Left renal cortex interstitium (tissue), 4 donors: ENCODE data around the gene KLHL29. TPM values are rescaled to one million over a fixed set of nuclear protein-coding genes. Genes with fewer than 3 reads are reported as not detected.

Source experiments
- DNase-seq, 4 donors: peaks; one replicate each; pipeline ENCODE4 v3.0.0-alpha.2; 2013; ENCODE audit warnings: low read depth in 4 of 4, low spot score in 2 of 4, missing footprints in 1 of 4
- polyA plus RNA-seq, 4 donors: library from polyadenylated mRNA; unstranded; fragments of 120-200 nt; gene quantifications; one replicate each; pipeline ENCODE4 v1.2.1, GENCODE V29; 2013; ENCODE audit not compliant: insufficient read length in 4 of 4

KLHL29 gene
- polyA plus RNA-seq, 4 donors, result 7.6 to 15.0 (median 12.0) TPM

DNA sequence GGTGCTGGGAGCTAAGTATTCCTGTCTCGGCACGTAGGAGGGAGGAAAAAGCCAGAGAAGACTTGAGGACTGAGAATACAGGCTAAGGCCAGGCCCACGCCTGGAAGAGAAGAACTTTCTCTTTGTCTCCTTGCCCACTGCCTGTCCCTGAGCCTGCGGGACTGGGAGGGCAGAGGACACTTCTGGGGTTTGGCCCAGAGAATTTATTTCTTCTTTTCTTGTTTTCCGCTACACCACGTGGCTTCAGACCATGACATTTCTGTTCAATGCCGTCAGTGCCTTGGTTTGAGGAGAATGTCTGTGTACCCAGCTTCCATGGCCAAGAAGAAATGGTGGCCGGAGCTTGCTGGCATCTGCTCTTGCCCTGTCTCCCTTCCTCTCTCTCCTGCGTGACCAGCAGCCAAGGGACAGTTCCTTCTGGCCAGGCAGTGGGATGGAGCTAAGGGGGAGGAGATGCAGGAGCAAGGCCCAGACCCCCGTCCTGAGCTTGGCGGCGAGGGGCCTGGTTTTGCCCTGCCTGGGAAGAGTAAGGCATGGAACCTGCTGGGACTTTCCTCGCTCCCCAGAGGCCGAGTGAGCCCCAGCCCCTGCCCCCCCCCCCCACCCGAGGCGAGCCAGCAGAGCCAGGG lies 140.3 kb downstream of the KLHL29 start:
- no peak for DNase-seq

DNA sequence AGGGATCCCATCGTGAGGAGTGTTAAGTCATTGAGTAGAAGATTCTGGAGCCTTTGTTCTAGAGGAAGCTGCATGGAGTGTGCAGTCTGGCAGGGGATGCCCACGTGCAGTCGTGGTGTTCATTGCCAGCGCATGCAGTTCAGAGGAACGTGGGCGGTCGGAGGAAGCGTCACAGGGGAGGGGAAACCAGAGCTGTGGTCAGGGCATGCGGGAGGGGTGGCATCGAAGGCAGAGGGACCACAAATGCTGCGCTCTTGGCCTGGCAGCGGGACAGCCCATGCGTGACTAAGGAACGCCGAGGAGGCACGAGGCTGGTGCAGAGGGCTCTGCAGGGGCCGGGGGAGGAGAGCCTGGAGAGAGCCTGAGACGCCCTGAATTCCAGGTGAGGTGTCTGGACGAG lies 141.1 kb downstream of the KLHL29 start:
- no peak for DNase-seq

DNA sequence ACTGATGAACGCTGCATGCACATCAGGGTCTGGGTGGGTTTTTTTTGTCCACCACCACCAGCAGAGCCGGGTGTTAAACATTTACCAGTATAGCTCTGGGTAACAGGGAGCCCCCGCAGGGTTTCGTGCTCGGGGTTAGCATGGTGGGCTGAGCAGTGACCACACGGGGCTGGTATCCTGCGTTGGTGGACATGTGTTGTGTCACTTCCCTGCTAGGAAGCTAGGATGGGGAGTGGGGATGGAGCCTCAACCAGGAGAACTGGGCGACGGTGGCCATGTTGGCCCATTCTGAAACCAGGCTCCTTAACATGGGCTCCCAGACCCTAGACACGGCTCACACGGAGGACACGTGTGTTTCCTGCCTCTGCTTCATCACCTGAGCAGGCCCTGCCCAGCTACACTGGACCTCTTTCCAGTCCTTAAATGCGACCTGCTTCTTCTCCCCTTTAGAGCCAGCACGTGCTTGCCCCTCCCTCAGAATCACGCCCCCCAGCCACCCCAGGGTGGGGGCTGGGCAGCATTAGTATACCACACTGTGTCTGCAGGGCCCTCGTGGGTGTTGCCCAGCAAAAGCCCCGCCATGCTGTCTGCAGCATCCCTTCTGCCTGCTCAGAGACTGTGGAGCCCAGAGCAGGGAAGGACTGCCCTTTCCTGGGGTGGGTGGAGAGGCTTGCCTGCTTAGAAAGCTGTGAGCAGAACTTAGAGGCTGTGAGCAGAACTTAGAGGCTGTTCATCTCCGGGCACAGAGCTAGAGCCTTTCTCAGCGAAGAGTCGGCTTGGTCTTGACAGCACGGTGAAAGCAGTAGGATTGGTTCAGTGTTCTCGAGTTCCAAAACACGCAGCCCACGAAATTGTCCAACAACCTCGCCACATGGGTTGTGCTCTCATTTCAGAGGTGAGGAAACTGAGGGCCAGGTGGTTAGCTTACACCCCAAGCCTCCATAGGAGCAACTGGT lies 142.1 kb downstream of the KLHL29 start:
- no peak for DNase-seq

DNA sequence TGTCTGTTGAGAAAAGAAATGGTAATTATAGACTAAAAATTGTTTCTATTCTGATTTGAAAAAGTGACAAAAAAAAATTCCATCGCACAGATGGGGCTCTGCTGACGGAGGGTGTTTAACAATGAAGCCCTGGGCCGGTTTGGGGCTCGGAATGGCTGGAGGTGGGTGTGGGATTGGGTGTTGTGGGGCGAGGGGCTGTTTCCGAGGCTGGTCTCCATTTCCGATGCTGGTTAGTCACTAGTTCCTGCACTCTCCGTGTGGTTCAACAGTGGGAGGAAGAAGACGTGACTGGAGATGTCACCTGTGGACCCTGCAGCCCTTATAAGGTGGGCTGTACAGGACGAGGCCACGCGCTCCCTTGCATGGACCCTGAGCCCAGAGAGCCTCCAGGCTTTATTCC lies 143.2 kb downstream of the KLHL29 start:
- no peak for DNase-seq

DNA sequence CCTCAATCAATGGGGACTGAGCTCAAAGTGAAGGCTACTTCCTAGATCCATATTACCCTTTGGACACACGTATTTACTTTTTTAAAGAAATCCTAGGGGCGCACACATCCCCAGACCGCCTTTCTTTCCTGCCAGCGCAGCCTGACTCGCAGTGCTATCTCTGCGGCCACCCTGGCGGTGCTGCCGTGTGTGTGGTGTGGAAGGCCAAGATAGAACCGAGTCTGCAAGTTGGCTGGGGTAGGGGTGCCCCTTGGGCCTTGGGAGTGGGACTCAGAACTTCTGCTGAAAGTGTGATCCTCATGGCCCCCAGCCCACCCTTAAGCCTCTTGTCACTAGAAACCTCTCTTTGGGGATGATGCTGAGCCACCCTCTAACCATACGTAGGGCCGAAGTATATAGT lies 143.7 kb downstream of the KLHL29 start:
- no peak for DNase-seq

DNA sequence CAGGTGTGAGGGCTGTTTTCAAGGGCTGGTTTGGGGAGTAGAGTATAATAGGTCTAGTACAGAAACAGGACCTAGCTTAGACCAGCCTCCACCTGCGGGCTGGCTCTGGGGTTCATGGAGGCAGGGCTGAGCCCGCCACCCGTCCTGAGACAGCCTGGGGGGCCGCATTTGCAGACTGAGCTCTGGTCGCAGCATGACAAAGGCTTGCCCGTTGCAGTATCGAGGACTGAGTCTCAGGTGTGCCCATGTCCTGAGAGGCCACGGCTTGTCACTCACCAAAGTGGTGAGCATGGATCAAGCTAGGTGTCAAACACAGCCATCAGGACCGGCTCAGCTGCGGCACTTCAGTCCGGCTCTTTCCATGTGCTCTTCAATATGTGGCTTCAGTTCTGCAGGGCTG lies 144.7 kb downstream of the KLHL29 start:
- DNase-seq, result no peak

DNA sequence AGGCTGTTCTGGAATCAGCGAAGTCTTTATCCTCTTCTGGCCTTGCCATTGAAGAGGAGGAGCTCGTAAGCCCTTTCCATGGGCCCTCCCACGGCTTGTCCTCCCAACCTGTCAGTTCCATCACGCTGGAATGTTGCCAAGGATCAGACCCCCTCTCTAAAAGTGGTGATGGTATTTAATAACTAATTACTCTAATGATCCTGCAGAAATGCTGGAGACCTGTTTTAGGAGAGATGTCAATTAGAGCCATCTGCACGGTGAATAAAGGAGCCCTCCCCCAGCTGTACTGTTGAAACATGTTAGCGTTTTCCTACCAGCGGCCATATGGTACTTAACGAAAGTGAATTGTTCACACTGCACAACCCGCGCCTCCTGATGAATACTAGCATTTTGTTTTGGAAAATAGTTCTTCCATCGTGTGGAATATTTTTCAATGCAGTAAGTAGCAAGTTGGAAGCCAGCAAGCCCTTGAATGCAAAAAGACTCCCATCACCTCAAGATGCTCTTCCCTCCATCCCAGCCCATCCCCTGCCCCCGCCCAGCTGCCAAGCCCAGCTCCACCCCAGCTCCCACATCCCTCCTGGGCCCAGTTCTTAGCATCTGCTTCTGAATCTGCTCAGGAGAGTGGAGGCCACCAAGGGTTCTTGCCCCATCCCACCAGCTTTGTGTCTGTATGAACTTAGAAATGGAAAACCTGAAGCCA lies 145.4 kb downstream of the KLHL29 start:
- no peak for DNase-seq

DNA sequence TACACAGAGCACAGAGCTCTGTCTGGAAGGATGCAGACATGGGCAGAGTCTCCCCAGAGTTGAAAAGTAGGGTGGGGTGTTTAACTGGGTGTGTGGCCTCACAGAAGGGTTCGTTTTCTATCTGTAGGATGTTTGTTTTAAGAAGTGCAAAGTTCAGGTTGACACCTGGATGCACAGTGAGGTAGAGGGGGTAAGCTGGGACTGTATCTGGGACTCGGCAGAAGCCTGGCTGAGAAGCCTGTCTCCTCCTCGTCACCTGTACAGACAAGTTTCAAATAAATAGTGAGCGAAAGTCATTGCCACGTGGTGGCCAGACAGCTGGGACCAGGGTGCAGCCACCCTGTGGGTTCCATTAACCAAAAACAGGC lies 145.9 kb downstream of the KLHL29 start:
- DNase-seq, result no peak

DNA sequence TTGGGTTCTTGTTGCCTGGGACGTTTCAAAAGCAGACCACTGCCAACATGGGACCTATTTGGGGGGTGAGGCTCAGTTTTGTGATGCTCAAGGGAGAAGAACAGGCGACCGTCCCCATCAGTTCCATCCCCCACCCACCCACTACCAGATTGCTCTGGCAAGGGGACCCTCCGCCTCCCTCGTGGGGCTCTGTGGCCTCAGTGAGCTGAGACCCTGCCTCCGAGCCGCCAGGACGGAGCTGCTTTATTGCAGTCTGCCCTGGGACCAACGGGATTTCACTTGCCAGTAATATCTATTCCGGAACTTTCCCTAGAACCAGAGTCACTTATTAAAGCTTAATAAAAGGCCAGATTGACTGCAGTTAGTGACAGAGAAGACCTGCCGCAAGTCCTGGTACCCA lies 146.3 kb downstream of the KLHL29 start:
- no peak for DNase-seq

DNA sequence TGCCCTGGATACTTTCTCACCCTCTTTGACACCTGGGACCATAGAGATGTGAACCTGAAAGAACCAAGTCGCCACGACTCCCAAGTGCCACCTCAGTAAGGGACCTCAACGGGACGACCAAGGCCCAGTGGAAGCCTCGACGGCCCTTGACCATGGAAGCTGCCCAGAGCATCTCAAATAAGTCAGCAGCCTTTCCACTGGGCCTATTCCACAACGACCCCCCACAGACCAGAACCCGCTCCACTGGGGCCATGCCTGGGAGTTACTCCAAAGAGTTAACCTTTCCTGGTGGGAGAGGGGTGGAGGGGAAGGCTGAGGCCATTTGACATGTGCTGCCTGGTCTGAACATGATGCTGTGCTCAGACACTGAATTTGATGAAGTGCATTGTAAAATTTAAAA lies 146.9 kb downstream of the KLHL29 start:
- DNase-seq, result no peak

DNA sequence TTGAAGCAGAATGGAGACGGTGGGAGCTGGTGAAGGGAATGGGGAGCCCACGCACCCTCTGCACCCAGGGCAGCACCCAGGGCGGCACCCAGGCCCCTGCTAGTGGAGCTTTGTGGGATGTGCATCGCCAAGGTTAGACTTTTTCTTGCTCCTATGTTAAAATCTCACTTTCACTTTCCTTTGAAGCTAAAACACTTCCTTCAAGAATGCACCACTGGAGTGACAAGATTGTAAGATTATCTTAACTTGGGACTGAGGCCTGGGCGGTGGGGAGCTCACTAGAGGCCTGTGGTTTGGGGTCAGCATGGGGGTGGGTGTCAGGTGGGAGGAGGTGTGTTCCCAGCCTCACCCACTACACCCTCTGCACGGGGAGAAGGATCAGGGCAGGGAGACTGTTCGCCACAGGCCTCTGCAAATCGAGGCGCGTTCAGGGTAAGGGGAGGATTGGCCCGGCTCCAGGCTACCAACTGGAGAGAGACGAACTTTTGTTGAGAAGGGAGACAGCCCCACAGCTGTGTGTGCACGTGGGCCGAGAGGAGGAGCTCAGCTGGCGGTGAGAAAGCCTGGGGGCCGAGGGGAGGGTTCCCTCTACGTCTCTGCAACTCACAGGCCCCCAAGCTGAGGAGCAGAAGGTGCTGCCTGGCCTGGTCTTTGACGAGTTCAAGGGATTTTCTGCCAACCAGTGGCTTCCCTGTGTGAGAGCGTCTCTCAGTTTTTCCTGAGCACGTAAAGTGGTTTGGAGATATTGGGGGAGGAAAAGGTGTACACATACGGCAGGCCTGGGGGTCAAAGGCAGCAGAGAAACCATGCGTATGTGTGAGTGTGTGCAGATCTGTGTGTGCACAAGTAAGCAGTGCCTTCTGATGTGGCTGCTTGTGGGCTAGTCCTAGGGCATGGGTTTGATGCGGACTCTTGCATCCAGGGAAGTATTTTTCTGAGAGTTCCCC lies 147.7 kb downstream of the KLHL29 start:
- DNase-seq, result no peak

DNA sequence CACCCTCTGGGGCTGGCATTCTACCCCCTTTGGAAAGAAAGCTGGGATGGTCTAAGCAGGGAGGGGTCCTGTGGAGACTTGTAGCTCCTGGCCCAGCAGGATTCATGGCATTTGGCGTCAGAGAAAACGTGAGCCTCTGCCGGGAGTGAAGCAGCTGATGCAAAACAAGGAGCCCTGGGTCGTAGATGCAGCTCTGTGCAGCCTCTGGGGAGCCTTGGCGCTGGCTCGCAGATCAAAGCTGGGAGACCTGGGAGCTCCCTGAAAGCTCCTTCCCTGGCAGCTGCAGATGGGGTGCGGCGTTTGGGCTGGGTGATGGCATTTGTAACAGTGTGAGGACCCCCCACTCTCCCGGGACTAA lies 148.3 kb downstream of the KLHL29 start:
- no peak for DNase-seq

DNA sequence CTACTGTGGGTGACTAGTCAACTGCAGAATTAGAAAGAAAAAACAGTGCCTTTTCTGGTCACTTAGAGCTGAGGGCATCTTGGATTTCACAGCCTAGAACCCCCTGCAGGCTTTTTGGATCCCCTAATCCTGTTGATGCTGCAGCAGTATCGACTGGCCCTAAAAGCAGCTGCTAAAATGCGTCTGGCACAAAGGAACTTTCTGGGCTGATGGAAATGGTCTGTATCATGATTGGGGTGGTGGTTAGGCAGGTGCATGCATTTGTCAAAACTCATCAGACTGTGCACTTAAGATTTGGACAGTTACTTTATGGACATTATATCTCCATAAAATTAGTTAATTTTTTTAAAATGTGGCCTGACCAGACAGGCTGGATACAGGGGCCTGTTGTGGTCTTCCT lies 149.8 kb downstream of the KLHL29 start:
- DNase-seq, result no peak

DNA sequence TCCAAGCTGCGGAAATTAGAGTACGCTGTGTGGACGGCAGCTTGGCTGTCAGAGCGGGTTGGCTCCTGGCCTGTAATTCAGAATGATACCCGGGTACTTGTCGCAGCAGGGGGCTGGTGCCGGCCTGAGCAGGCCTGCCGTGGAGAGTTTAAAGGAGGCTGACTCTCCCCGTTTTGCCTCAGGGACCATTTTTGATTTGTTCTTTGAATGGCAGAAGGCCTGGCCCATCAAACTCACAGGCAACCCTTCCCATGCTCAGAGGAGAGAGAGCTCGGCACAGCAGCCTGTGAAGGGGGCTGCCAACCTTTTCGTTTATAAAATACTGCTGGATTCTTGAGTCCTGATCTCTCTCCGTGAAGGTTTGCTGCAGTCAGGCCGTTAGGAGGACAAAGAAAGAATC lies 151.3 kb downstream of the KLHL29 start:
- DNase-seq, result no peak

DNA sequence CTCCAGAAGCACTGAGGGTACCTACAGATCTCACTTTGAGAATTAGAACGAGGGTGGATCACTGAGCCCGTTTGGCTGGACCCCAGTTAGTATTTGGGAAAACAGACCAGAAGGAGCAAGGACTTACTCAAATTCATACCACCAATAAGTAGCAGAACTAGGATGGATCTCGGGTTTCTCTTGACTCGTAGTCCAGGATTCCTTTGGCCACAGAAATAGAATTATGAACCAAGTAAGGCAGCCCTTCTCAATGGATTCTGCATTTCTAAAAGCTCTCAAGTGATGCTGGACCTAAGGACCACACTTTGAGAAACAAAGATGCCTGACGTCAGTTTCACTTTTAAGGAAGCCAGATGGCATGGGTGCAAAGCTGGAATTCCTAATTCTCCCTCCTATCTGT lies 153.0 kb downstream of the KLHL29 start:
- DNase-seq, result no peak

DNA sequence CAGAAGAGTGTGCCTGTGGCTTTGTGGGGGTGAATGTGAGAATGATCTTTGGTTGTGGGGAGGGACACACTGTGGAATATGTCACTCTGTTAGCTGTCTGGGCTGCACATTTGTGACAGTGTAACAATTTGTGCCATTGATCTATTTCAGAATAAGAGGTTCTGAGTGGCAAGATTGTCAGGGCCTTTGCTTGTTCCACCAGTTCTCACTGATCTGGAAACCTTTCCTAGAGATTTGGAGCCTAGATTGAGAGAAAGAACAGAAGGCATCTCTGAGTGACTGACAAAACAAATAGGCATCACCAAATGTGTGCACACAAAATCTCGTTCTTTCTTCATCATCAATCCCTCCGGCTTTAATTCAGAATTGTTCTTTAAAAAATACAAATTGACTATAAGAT lies 153.6 kb downstream of the KLHL29 start:
- no peak for DNase-seq

DNA sequence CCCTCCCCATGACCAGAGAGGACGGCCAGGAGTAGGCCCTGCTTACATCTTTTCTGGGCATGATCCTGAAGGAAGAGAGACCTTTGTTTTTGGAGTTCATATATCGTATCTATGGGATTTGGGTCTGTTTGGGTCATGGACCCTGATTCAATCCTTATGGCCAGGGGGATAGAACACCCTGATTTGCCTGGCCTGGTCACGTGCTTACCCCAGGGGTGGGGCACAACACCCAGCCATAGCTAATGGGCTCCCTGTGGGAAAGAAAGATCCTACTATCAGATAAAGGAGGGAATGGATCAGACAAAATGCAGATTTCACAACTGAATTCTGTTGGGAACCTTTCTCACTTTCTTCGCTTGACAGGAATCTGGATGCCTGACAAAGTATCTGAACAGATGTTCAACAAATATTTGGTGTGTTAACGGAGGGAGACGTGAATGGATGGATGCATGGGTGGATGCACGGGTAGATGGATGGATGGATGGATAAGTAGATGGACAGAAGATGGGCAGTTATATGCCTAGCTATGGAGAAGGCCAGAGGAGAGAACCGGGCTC lies 155.9 kb downstream of the KLHL29 start:
- DNase-seq, result no peak

DNA sequence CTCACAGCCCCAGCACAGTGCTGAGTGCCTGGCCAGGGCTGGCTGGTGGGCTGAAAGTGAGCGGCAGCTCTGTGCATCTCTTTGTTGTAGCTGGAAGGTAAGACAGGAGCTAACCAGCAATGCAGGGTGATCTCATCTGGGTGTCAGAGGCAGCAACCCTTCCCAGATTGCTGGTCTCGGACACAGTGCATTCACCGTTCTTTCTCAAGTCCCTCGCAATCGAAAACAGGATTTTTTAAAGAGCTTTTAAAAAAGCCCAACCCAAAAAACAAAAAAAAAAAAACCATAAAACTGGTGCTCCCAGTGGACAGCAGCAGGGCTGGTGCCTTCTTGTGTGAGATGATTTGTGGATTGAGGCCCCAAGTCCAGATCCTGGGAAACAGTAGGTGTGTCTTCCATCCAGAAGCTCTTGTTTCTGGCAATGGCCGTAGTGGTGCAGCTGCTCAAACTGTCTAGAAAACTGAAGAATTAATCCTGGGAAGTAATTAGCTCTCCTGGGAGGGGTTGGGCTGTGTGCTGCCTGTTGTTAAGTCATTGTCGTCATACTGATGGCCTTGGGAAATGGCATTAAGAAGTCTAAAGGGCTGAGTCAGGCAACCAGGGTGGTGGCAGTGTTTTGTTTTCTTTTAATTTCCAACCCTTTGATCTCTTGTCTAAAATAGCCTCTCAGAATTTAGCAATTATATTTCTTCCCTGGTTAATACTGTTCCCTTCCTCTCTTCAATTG lies 156.7 kb downstream of the KLHL29 start:
- no peak for DNase-seq

DNA sequence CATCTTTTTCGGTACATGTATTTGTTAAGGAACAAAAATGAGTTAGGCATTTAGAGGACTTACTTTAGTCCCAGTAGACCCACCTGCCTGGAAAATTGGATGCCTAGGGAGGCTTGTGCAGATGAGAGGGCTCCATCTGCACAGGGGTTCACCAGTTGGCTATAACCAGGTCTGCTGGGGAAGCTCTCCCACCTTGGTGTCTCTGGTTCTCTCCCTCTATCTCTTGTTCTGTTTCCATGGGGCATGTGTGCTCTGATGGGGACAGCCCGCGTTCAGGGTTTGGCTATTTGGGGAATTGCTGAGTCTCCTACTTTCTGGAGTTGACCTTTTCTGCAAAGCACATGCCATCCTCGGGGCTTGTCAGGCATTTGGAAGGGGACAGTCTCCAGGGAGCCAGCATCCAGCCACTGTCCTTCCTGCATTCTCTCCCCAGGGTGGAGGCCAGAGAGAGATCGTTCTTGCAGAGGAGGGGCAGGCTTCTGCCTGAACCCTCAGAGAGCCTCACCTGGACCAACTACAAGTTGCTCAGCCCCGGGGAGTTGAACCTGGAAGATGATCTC lies 157.3 kb downstream of the KLHL29 start:
- no peak for DNase-seq
